Measurements from ENCODE around the gene NDEL1.

Gene NDEL1

DNA sequence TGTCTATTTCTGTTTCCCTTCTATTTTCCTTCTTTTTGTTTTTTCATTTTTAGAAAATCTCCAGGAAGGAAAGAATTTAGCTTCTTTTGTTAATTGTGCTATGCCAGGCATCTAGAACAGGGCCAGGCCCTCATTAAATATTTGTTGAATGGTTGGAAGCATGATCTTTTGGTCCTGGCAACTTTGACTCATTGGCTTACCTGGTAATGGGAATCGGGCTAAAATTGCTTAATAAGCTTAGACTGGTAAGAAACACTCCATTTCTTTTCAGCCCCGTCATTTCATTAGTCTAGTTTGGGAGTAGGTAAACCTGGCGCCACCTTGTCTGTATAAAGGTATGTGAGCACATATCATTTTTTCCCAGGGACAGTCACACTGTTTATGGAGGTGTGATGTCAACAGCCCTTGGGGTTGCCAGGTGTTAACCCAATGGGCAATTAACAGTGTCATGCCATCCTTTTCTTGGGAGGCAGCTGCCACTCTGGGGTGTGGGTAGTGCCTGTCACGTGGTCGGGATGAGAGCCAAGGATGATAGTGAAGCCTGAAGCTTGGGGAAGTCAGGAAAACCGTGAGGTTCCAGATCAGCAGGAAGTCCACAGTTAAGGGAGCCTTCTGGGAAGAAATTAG, 9.5 kb upstream of the NDEL1 start:
- TF ChIP-seq POLR2AphosphoS5 (IDR thresholded peaks at IDR 0.05; ENCODE audit: borderline replicate concordance, low read depth, low read length), result no peak
- no peak for TF ChIP-seq EZH2 (IDR thresholded peaks at IDR 0.05)
- no peak for TF ChIP-seq FOXP2 (optimal IDR thresholded peaks at IDR 0.05; ENCODE audit: control extremely low read depth, extremely low read length, insufficient read depth)
- no peak overlapping the region for H3K9ac ChIP-seq (ENCODE audit: insufficient read length)
- H3K27ac ChIP-seq, result no peak overlapping the region
- H3K4me3 ChIP-seq, result no peak overlapping the region
- no peak for DNase-seq (ENCODE audit: low read depth, low spot score)
- no peaks in the 10 kb centered on the region for H3K9me3 ChIP-seq (ENCODE audit: low read depth, low read length)
- no peaks in the 10 kb centered on the region for H3K36me3 ChIP-seq (ENCODE audit: insufficient read depth, low read length)

DNA sequence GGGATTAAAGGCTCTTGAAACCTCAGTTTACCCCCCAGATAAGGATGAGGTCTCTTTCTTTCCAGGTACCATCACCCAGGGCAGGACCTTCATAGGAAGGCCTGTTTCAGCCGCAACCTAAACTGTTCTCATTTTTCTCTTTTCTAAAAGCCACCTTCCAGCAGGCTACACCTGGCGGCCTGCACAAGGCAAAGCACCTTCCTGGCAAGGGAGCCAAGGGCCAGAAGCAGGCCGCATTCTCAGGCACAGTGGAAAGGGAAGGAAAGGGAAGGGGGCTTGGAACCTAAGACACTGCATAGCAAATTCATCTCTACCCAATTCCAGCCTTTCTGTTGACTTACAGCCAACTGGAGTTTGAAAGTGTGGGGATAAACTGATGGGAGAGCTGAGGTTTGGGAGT, 8.9 kb upstream of the NDEL1 start:
- no peak for DNase-seq (ENCODE audit: low read depth, low spot score)
- Histone ChIP-seq H3K9ac (ENCODE audit: insufficient read length) (no peak overlapping the region), H3K36me3 (ENCODE audit: insufficient read depth, low read length) (no peaks in the 10 kb centered on the region), H3K4me3 (no peak overlapping the region), H3K9me3 (ENCODE audit: low read depth, low read length) (no peaks in the 10 kb centered on the region), H3K27ac (no peak overlapping the region)
- no peak for TF ChIP-seq EZH2 (IDR thresholded peaks at IDR 0.05)
- no peak for TF ChIP-seq FOXP2 (optimal IDR thresholded peaks at IDR 0.05; ENCODE audit: control extremely low read depth, extremely low read length, insufficient read depth)
- TF ChIP-seq POLR2AphosphoS5 (IDR thresholded peaks at IDR 0.05; ENCODE audit: borderline replicate concordance, low read depth, low read length), result no peak

DNA sequence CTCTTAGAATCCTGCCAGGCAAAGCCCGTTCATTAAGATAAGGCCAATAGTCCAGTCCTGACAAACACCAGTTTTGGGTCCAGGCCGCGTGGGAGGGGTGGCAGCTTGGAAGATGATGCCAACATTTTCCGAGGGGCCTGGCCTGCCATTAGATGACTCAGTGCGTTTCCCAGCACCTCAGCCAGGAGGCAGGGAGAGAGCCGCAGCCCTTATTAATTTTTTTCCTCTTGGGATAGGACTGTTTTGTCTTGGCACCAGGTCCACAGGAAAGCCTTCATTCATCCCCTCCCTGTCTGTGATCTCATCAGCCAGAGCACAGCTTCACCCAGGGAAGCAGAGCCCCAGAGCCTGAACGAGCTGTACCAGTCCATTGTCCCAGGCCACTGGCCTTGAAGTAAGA, 4.7 kb upstream of the NDEL1 start:
- no peak for DNase-seq (ENCODE audit: low read depth, low spot score)
- no peaks in the 10 kb centered on the region for H3K9me3 ChIP-seq (ENCODE audit: low read depth, low read length)
- no peak overlapping the region for H3K27ac ChIP-seq
- H3K36me3 ChIP-seq (ENCODE audit: insufficient read depth, low read length), result no peaks in the 10 kb centered on the region
- H3K4me3 ChIP-seq, result no peak overlapping the region
- H3K9ac ChIP-seq (ENCODE audit: insufficient read length), result no peak overlapping the region
- TF ChIP-seq FOXP2 (optimal IDR thresholded peaks at IDR 0.05; ENCODE audit: control extremely low read depth, extremely low read length, insufficient read depth) (no peak), POLR2AphosphoS5 (IDR thresholded peaks at IDR 0.05; ENCODE audit: borderline replicate concordance, low read depth, low read length) (no peak), EZH2 (IDR thresholded peaks at IDR 0.05) (no peak)

DNA sequence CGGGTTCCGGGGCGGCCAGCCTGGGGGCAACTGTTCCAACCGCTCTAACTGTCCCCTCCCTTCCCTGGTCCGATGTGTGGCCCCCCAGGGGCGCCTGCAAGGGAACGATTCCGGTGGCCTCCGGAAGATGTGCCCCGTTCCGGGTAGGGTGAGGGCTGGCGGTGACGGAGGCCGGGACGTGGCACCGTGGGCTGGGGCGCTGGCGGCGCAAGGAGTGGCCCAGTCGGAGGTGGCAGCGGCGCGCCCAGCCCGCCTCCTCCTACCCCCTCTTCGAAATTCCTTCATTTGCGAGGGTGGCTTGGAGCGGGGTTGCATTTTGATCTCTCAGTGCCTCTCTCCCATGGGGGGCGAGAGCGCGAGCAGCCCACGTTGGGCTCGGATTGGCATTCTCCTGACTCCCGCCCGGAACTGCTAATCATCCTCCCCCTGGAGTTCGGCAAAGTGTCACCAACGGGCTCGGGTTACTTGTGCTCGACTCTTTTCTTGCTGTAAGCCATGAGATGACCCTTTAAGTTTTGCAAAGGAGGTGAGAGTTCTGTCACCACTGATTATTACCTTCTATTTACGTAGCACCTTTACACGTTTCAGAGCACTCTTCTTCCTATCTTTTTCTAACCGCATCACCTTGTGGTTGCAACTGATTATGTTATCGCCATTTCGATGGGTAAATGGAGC, 622 bp downstream of the NDEL1 start:
- TF ChIP-seq FOXP2 (optimal IDR thresholded peaks at IDR 0.05; ENCODE audit: control extremely low read depth, extremely low read length, insufficient read depth) (no peak), POLR2AphosphoS5 (IDR thresholded peaks at IDR 0.05; ENCODE audit: borderline replicate concordance, low read depth, low read length) (no peak), EZH2 (IDR thresholded peaks at IDR 0.05) (no peak)
- peak overlapping the region; percentile 76 for H3K27ac ChIP-seq
- H3K9me3 ChIP-seq (ENCODE audit: low read depth, low read length), result no peaks in the 10 kb centered on the region
- peak overlapping the region; percentile 95 for H3K9ac ChIP-seq (ENCODE audit: insufficient read length)
- DNase-seq (ENCODE audit: low read depth, low spot score), result no peak
- H3K36me3 ChIP-seq (ENCODE audit: insufficient read depth, low read length), result peaks cover 12% of the 10 kb centered on the region
- H3K4me3 ChIP-seq, result peak overlapping the region; percentile 92

DNA sequence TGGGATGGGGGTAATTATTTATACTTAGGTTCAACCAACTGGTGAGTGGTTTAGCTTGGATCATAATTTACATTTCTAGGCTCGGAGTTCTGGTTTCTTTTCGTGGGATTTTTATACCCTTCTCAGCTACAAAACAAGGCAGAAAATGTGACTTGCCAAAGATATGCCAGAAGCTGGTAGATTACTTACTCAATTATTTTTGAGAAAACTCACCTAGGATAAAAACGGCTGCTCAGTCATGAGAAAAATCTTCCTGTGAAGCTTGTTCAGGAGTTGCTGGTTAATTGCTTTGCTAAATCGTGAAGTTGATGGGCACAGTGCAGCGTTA, 1.1 kb downstream of the NDEL1 start:
- TF ChIP-seq POLR2AphosphoS5 (IDR thresholded peaks at IDR 0.05; ENCODE audit: borderline replicate concordance, low read depth, low read length), result no peak
- TF ChIP-seq EZH2 (IDR thresholded peaks at IDR 0.05), result no peak
- no peak for TF ChIP-seq FOXP2 (optimal IDR thresholded peaks at IDR 0.05; ENCODE audit: control extremely low read depth, extremely low read length, insufficient read depth)
- peak overlapping the region; percentile 95 for H3K9ac ChIP-seq (ENCODE audit: insufficient read length)
- peaks cover 12% of the 10 kb centered on the region for H3K36me3 ChIP-seq (ENCODE audit: insufficient read depth, low read length)
- H3K9me3 ChIP-seq (ENCODE audit: low read depth, low read length), result no peaks in the 10 kb centered on the region
- no peak for DNase-seq (ENCODE audit: low read depth, low spot score)
- H3K4me3 ChIP-seq, result peak overlapping the region; percentile 92
- H3K27ac ChIP-seq, result no peak overlapping the region

DNA sequence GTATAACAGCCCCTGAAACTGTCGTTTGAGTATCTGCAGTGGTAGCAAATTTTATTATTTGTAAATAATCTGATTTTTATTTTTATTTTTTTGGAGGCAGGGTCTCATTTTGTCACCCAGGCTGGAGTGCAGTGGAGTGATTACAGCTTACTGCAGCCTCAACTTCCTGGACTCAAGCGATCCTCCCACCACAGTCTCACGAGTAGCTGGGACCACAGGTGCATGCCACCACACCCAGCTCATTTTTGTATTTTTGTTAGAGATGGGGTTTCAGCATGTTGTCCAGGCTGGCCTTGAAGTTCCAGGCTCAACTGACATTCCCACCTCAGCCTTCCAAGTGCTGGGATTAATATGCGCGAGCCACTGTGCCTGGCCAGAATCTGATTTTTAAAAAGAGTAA, 2.8 kb downstream of the NDEL1 start:
- no peak for DNase-seq (ENCODE audit: low read depth, low spot score)
- H3K9ac ChIP-seq (ENCODE audit: insufficient read length), result no peak overlapping the region
- no peak overlapping the region for H3K4me3 ChIP-seq
- no peak overlapping the region for H3K27ac ChIP-seq
- H3K9me3 ChIP-seq (ENCODE audit: low read depth, low read length), result no peaks in the 10 kb centered on the region
- H3K36me3 ChIP-seq (ENCODE audit: insufficient read depth, low read length), result peaks cover 12% of the 10 kb centered on the region
- no peak for TF ChIP-seq FOXP2 (optimal IDR thresholded peaks at IDR 0.05; ENCODE audit: control extremely low read depth, extremely low read length, insufficient read depth)
- TF ChIP-seq POLR2AphosphoS5 (IDR thresholded peaks at IDR 0.05; ENCODE audit: borderline replicate concordance, low read depth, low read length), result no peak
- TF ChIP-seq EZH2 (IDR thresholded peaks at IDR 0.05), result no peak

DNA sequence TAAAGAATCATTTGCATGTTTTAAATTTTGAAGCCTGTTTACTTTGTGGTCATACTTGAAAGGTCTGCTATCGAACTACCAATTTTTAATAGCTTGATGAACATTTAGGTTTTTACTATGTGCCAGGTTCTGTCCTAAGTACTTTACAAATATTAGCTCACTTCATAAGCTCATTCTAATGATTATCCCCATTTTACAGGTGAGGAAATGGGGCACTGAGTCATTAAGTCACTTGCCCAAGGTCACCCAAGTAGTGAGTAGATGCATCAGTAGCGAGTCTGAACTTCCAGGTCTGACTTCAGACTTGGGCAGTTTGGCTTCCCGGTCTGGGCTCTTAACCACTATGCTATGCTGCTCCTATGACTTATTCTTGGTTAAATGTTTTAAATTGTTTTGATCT, 4.0 kb downstream of the NDEL1 start:
- TF ChIP-seq POLR2AphosphoS5 (IDR thresholded peaks at IDR 0.05; ENCODE audit: borderline replicate concordance, low read depth, low read length) (no peak), EZH2 (IDR thresholded peaks at IDR 0.05) (no peak), FOXP2 (optimal IDR thresholded peaks at IDR 0.05; ENCODE audit: control extremely low read depth, extremely low read length, insufficient read depth) (no peak)
- DNase-seq (ENCODE audit: low read depth, low spot score), result no peak
- Histone ChIP-seq H3K9me3 (ENCODE audit: low read depth, low read length) (no peaks in the 10 kb centered on the region), H3K9ac (ENCODE audit: insufficient read length) (no peak overlapping the region), H3K36me3 (ENCODE audit: insufficient read depth, low read length) (peaks cover 16% of the 10 kb centered on the region), H3K4me3 (no peak overlapping the region), H3K27ac (no peak overlapping the region)

DNA sequence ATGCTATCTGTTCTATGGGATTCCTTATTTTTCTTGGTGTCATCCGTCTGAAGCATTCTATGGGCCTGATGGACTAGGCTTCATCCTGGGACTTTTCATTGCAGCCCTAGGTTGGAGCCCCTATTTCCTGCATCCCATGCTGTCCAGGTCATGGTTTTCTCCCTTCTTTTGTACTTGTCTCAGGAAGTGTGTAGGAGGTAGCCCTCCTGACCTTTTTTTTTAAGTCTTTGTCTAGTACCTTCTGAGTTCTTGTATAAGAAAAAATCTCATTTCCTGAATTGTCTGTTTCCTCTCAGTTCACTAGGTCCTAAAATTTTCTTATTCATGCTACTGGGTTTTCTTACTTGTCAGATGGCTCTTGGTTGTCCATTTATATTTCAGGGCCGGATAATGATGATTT, 6.0 kb downstream of the NDEL1 start:
- no peak overlapping the region for H3K9ac ChIP-seq (ENCODE audit: insufficient read length)
- no peak overlapping the region for H3K4me3 ChIP-seq
- DNase-seq (ENCODE audit: low read depth, low spot score), result no peak
- no peak for TF ChIP-seq EZH2 (IDR thresholded peaks at IDR 0.05)
- TF ChIP-seq FOXP2 (optimal IDR thresholded peaks at IDR 0.05; ENCODE audit: control extremely low read depth, extremely low read length, insufficient read depth), result no peak
- TF ChIP-seq POLR2AphosphoS5 (IDR thresholded peaks at IDR 0.05; ENCODE audit: borderline replicate concordance, low read depth, low read length), result no peak
- H3K27ac ChIP-seq, result peak overlapping the region; percentile 55
- H3K9me3 ChIP-seq (ENCODE audit: low read depth, low read length), result no peaks in the 10 kb centered on the region
- H3K36me3 ChIP-seq (ENCODE audit: insufficient read depth, low read length), result peaks cover 17% of the 10 kb centered on the region

Measured in SK-N-MC (cell line).